WTC11 (cell line): ENCODE data around the gene OR2G3.

Source experiments
- ATF6 ChIP-seq: sonication (generic); formaldehyde crosslinking; IDR thresholded peaks from 2 replicates; pipeline ENCODE4 v1.8.1; 2023; ENCODE audit warnings: mild to moderate bottlenecking, missing genetic modification reagents
- CBFB ChIP-seq: sonication (generic); formaldehyde crosslinking; IDR thresholded peaks from 2 replicates; pipeline ENCODE4 v1.8.1; 2022; ENCODE audit warnings: mild to moderate bottlenecking, low read depth, missing genetic modification reagents
- CTCF ChIP-seq: fragments of 200-600 bp; IDR thresholded peaks from 2 replicates; pipeline ENCODE4 v1.8.0; 2022; ENCODE audit warnings: antibody characterized with exemption
- E2F4 ChIP-seq: sonication (generic); formaldehyde crosslinking; IDR thresholded peaks from 2 replicates; pipeline ENCODE4 v1.8.1; 2022; ENCODE audit warnings: low read depth, mild to moderate bottlenecking, moderate library complexity, missing genetic modification reagents, borderline replicate concordance
- FOXJ3 ChIP-seq: sonication (generic); formaldehyde crosslinking; IDR thresholded peaks from 2 replicates; pipeline ENCODE4 v1.9.0; 2021; ENCODE audit warnings: missing genetic modification reagents, mild to moderate bottlenecking, borderline replicate concordance
- GABPB1 ChIP-seq: sonication (generic); formaldehyde crosslinking; IDR thresholded peaks from 2 replicates; pipeline ENCODE4 v1.8.1; 2023; ENCODE audit warnings: mild to moderate bottlenecking, missing genetic modification reagents
- NFATC4 ChIP-seq: fragments of 250-450 bp; sonication (Bioruptor Pico); IDR thresholded peaks from 2 replicates; pipeline ENCODE4 v1.9.0; 2021; ENCODE audit warnings: mild to moderate bottlenecking
- NR1H2 ChIP-seq: sonication (generic); formaldehyde crosslinking; IDR thresholded peaks from 2 replicates; pipeline ENCODE4 v1.9.0; 2021; ENCODE audit warnings: mild to moderate bottlenecking, moderate library complexity, missing genetic modification reagents
- ZBTB43 ChIP-seq: sonication (generic); formaldehyde crosslinking; IDR thresholded peaks from 2 replicates; pipeline ENCODE4 v1.8.1; 2023; ENCODE audit warnings: mild to moderate bottlenecking, missing genetic modification reagents

GRCh38 chr1:247578946-247579460 lies 26.4 kb upstream of the OR2G3 start:
- TF ChIP-seq GABPB1 (CRISPR knock-in tag), result no peak
- TF ChIP-seq CTCF, result no peak
- TF ChIP-seq NFATC4, result no peak
- TF ChIP-seq FOXJ3 (CRISPR knock-in tag), result no peak
- TF ChIP-seq E2F4 (CRISPR knock-in tag), result no peak
- no peak for TF ChIP-seq CBFB (CRISPR knock-in tag)
- TF ChIP-seq ZBTB43 (CRISPR knock-in tag), result no peak
- no peak for TF ChIP-seq NR1H2 (CRISPR knock-in tag)
- TF ChIP-seq ATF6 (CRISPR knock-in tag), result no peak
